HEK293 (cell line): ENCODE measurements around the gene DENND1A.

Experiments
- CTCF ChIA-PET: fragments of 350-600 bp; formaldehyde crosslinking; extraction: SDS; loops from one replicate; lab custom pipeline; 2021; ENCODE audit warnings: antibody characterized with exemption; lab: Yijun Ruan, JAX
- POLR2A ChIA-PET: fragments of 300-600 bp; formaldehyde crosslinking; extraction: SDS; loops from one replicate; lab custom pipeline; 2020; ENCODE audit warnings: antibody characterized with exemption, inconsistent platforms; lab: Yijun Ruan, JAX
- H3K27ac ChIP-seq: fragments of 200-500 bp; sonication (Bioruptor generic); 2 replicates; pipeline ENCODE4 v1.5.1; 2014; ENCODE audit warnings: low read depth, low read length, control low read depth, inconsistent platforms; ENCODE audit errors: extremely low read depth
- H3K36me3 ChIP-seq, 2 experiments: fragments of 200-500 bp in 1 of 2; sonication (Bioruptor generic) in 1 of 2; 1 replicate in 1 of 2; 2 replicates in 1 of 2; pipeline ENCODE4 v1.5.1; 2014 to 2017; ENCODE audit warnings: inconsistent platforms in 2 of 2, low read length in 2 of 2; ENCODE audit not compliant: control insufficient read depth in 2 of 2, insufficient read depth in 1 of 2
- H3K4me1 ChIP-seq: fragments of 200-500 bp; sonication (Bioruptor generic); 2 replicates; pipeline ENCODE4 v1.5.1; 2014; ENCODE audit warnings: mild to moderate bottlenecking, low read length, inconsistent platforms; ENCODE audit not compliant: control insufficient read depth, insufficient read depth
- H3K4me3 ChIP-seq: 2 replicates; pipeline ENCODE4 v1.5.1; 2011; ENCODE audit warnings: low read depth, mild to moderate bottlenecking, control low read depth, low read length, moderate library complexity
- H3K9me3 ChIP-seq: fragments of 200-500 bp; sonication (Bioruptor generic); 2 replicates; pipeline ENCODE4 v1.5.1; 2014; ENCODE audit warnings: low read depth, low read length, inconsistent platforms; ENCODE audit not compliant: control insufficient read depth, insufficient read depth
- BCL11A ChIP-seq: fragments of 450-650 bp; formaldehyde crosslinking; IDR thresholded peaks from 2 replicates; pipeline ENCODE4 v1.5.1; 2016; ENCODE audit warnings: low read depth, missing biosample characterization, missing genetic modification characterization
- BCL11B ChIP-seq: fragments of 450-650 bp; formaldehyde crosslinking; IDR thresholded peaks from 2 replicates; pipeline ENCODE4 v1.5.1; 2016; ENCODE audit warnings: low read depth, missing biosample characterization, missing genetic modification characterization
- EGR2 ChIP-seq: fragments of 450-650 bp; formaldehyde crosslinking; IDR thresholded peaks from 2 replicates; pipeline ENCODE4 v1.5.1; 2016; ENCODE audit warnings: low read depth, missing biosample characterization, missing genetic modification characterization
- KLF1 ChIP-seq: fragments of 450-650 bp; formaldehyde crosslinking; IDR thresholded peaks from 2 replicates; pipeline ENCODE4 v1.5.1; 2016; ENCODE audit warnings: missing biosample characterization, missing genetic modification characterization
- KLF10 ChIP-seq: fragments of 450-650 bp; IDR thresholded peaks from 2 replicates; pipeline ENCODE4 v1.5.1; 2018; ENCODE audit warnings: missing biosample characterization, mild to moderate bottlenecking, missing genetic modification characterization
- KLF8 ChIP-seq: fragments of 450-650 bp; formaldehyde crosslinking; IDR thresholded peaks from 2 replicates; pipeline ENCODE4 v1.5.1; 2016; ENCODE audit warnings: missing biosample characterization, missing genetic modification characterization
- MYNN ChIP-seq: fragments of 450-650 bp; formaldehyde crosslinking; IDR thresholded peaks from 2 replicates; pipeline ENCODE4 v1.5.1; 2016; ENCODE audit warnings: missing biosample characterization, missing genetic modification characterization, borderline replicate concordance
- RBAK ChIP-seq: fragments of 450-650 bp; formaldehyde crosslinking; IDR thresholded peaks from 2 replicates; pipeline ENCODE4 v1.5.1; 2016; ENCODE audit warnings: missing biosample characterization, missing genetic modification characterization
- REPIN1 ChIP-seq: fragments of 450-650 bp; formaldehyde crosslinking; IDR thresholded peaks from 2 replicates; pipeline ENCODE4 v1.5.1; 2017; ENCODE audit warnings: missing biosample characterization, missing genetic modification characterization, low read depth
- SALL2 ChIP-seq: fragments of 450-650 bp; formaldehyde crosslinking; IDR thresholded peaks from 2 replicates; pipeline ENCODE4 v1.5.0; 2017; ENCODE audit warnings: missing biosample characterization, mild to moderate bottlenecking, missing genetic modification characterization, borderline replicate concordance
- SP7 ChIP-seq: fragments of 450-650 bp; formaldehyde crosslinking; IDR thresholded peaks from 2 replicates; pipeline ENCODE4 v1.5.1; 2016; ENCODE audit warnings: missing biosample characterization, missing genetic modification characterization
- ZBTB26 ChIP-seq: fragments of 450-650 bp; formaldehyde crosslinking; optimal IDR thresholded peaks from 2 replicates; pipeline ENCODE3; 2016; ENCODE audit warnings: missing biosample characterization, mild to moderate bottlenecking, missing genetic modification characterization
- ZFP3 ChIP-seq: fragments of 450-650 bp; formaldehyde crosslinking; IDR thresholded peaks from 2 replicates; pipeline ENCODE4 v1.5.1; 2016; ENCODE audit warnings: low read depth, missing biosample characterization, missing genetic modification characterization
- ZNF112 ChIP-seq: fragments of 450-650 bp; formaldehyde crosslinking; IDR thresholded peaks from 2 replicates; pipeline ENCODE4 v1.5.0; 2017; ENCODE audit warnings: missing biosample characterization, missing genetic modification characterization
- ZNF157 ChIP-seq: fragments of 450-650 bp; formaldehyde crosslinking; IDR thresholded peaks from 2 replicates; pipeline ENCODE4 v1.5.1; 2016; ENCODE audit warnings: missing biosample characterization, missing genetic modification characterization
- ZNF223 ChIP-seq: fragments of 450-650 bp; formaldehyde crosslinking; IDR thresholded peaks from 2 replicates; pipeline ENCODE4 v1.5.1; 2016; ENCODE audit warnings: missing biosample characterization, missing genetic modification characterization
- ZNF23 ChIP-seq: fragments of 450-650 bp; formaldehyde crosslinking; IDR thresholded peaks from 2 replicates; pipeline ENCODE4 v1.5.1; 2016; ENCODE audit warnings: missing biosample characterization, missing genetic modification characterization, borderline replicate concordance
- ZNF48 ChIP-seq: fragments of 450-650 bp; formaldehyde crosslinking; IDR thresholded peaks from 2 replicates; pipeline ENCODE4 v1.5.1; 2016; ENCODE audit warnings: missing biosample characterization, missing genetic modification characterization
- ZNF571 ChIP-seq: fragments of 450-650 bp; formaldehyde crosslinking; IDR thresholded peaks from 2 replicates; pipeline ENCODE4 v1.5.0; 2017; ENCODE audit warnings: missing biosample characterization, missing genetic modification characterization
- ZNF596 ChIP-seq: fragments of 450-650 bp; IDR thresholded peaks from 2 replicates; pipeline ENCODE4 v1.5.0; 2018; ENCODE audit warnings: missing biosample characterization, mild to moderate bottlenecking, missing genetic modification characterization, moderate library complexity
- ZNF600 ChIP-seq: fragments of 450-650 bp; formaldehyde crosslinking; IDR thresholded peaks from 2 replicates; pipeline ENCODE4 v1.5.1; 2016; ENCODE audit warnings: missing biosample characterization, missing genetic modification characterization
- ZNF610 ChIP-seq: fragments of 450-650 bp; formaldehyde crosslinking; IDR thresholded peaks from 2 replicates; pipeline ENCODE4 v1.5.1; 2016; ENCODE audit warnings: missing biosample characterization, missing genetic modification characterization, borderline replicate concordance
- ZNF623 ChIP-seq: fragments of 450-650 bp; formaldehyde crosslinking; IDR thresholded peaks from 2 replicates; pipeline ENCODE4 v1.5.1; 2016; ENCODE audit warnings: missing biosample characterization, missing genetic modification characterization
- ZNF707 ChIP-seq: fragments of 450-650 bp; formaldehyde crosslinking; IDR thresholded peaks from 2 replicates; pipeline ENCODE4 v1.5.1; 2016; ENCODE audit warnings: missing biosample characterization, missing genetic modification characterization
- ZNF747 ChIP-seq: fragments of 450-650 bp; formaldehyde crosslinking; IDR thresholded peaks from 2 replicates; pipeline ENCODE4 v1.5.1; 2016; ENCODE audit warnings: missing biosample characterization, missing genetic modification characterization
- ZNF776 ChIP-seq: fragments of 450-650 bp; formaldehyde crosslinking; IDR thresholded peaks from 2 replicates; pipeline ENCODE4 v1.5.0; 2017; ENCODE audit warnings: missing biosample characterization, missing genetic modification characterization, borderline replicate concordance
- ZNF843 ChIP-seq: fragments of 450-650 bp; formaldehyde crosslinking; IDR thresholded peaks from 2 replicates; pipeline ENCODE4 v1.5.1; 2016; ENCODE audit warnings: missing biosample characterization, missing genetic modification characterization
- ZSCAN4 ChIP-seq: fragments of 450-650 bp; formaldehyde crosslinking; IDR thresholded peaks from 2 replicates; pipeline ENCODE4 v1.5.1; 2017; ENCODE audit warnings: missing biosample characterization, missing genetic modification characterization
- TF ChIP-seq, protein P1 (sequence below): IDR thresholded peaks from 2 replicates; pipeline ENCODE4 v1.6.1; 2011; ENCODE audit warnings: mild to moderate bottlenecking, low read depth, low read length, borderline replicate concordance
- TF ChIP-seq, protein P2 (sequence below): fragments of 450-650 bp; formaldehyde crosslinking; IDR thresholded peaks from 2 replicates; pipeline ENCODE4 v1.5.1; 2016; ENCODE audit warnings: missing biosample characterization, missing genetic modification characterization
- TF ChIP-seq, protein P3 (sequence below): fragments of 450-650 bp; IDR thresholded peaks from 2 replicates; pipeline ENCODE4 v1.5.1; 2018; ENCODE audit warnings: missing biosample characterization, mild to moderate bottlenecking, missing genetic modification characterization

The DENND1A gene

DNA sequence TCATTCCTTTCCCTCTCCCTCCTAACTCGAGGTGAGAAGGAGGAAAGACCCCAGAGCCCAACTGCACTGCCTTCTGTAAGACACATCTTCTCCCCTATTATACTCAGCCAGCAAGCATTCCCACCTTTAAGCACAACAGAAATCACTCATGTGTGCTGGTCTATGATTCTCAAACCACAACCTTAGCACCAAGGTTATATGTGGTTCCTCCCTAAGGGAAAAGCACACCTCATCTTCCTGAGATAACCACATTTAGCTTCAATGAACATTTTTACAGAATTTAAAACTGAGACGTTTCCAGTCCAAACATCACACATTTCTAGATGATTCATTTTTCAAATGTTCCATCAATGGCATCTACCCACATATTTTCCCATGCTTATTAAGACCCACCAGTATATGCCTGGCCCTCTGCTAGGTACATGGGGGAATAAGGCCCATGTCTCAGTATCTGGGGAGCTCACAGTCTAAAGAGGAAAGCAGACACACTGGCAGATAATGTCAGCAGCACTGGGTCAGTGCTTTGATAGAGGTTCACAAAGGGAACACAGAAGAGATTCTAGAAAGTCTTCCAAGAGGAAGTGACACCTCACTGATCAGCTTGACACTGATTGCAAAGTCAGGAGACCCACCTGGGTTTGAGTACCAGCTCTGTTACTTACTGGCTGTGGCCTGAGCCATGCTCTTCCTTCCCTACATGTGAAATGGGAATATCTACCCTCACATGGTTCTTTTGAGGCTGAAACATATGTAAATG is 245.4 kb downstream of the DENND1A start:
- peaks cover 11% of the 10 kb centered on the region; the same call in 1 of the 2 replicates for H3K4me1 ChIP-seq
- TF ChIP-seq SALL2 (tag by site-specific recombination) = no peak
- TF ChIP-seq ZNF843 = no peak
- TF ChIP-seq KLF10 = no peak
- TF ChIP-seq SP7 = no peak
- TF ChIP-seq, protein P1, sequence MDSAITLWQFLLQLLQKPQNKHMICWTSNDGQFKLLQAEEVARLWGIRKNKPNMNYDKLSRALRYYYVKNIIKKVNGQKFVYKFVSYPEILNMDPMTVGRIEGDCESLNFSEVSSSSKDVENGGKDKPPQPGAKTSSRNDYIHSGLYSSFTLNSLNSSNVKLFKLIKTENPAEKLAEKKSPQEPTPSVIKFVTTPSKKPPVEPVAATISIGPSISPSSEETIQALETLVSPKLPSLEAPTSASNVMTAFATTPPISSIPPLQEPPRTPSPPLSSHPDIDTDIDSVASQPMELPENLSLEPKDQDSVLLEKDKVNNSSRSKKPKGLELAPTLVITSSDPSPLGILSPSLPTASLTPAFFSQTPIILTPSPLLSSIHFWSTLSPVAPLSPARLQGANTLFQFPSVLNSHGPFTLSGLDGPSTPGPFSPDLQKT = no peak
- TF ChIP-seq ZNF23 (tag by site-specific recombination) = no peak
- TF ChIP-seq MYNN (tag by site-specific recombination) = no peak
- no peak for TF ChIP-seq ZNF776 (tag by site-specific recombination)
- TF ChIP-seq ZNF747 = no peak
- TF ChIP-seq BCL11B (tag by site-specific recombination) = no peak
- TF ChIP-seq, protein P2, sequence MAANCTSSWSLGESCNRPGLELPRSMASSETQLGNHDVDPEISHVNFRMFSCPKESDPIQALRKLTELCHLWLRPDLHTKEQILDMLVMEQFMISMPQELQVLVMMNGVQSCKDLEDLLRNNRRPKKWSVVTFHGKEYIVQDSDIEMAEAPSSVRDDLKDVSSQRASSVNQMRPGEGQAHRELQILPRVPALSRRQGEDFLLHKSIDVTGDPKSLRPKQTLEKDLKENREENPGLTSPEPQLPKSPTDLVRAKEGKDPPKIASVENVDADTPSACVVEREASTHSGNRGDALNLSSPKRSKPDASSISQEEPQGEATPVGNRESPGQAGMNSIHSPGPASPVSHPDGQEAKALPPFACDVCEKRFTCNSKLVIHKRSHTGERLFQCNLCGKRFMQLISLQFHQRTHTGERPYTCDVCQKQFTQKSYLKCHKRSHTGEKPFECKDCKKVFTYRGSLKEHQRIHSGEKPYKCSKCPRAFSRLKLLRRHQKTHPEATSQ = no peak
- TF ChIP-seq ZNF610 (tag by site-specific recombination) = no peak
- no peak for TF ChIP-seq REPIN1 (tag by site-specific recombination)
- no peak for TF ChIP-seq ZNF223
- TF ChIP-seq EGR2 (tag by site-specific recombination) = no peak
- TF ChIP-seq ZNF571 = no peak
- TF ChIP-seq RBAK = no peak
- TF ChIP-seq ZFP3 (tag by site-specific recombination) = no peak
- TF ChIP-seq ZNF600 (tag by site-specific recombination) = no peak
- H3K27ac ChIP-seq = no peak overlapping the region
- CTCF ChIA-PET = interaction anchor here (0.9 kb wide), 1 partner anchor 274 kb away, joined by 3 read pairs; no protein-coding TSS in a partner anchor
- H3K9me3 ChIP-seq = no peaks in the 10 kb centered on the region; the same call in 1 of the 2 replicates
- POLR2A ChIA-PET = no interaction called here
- no peak overlapping the region for H3K4me3 ChIP-seq
- H3K36me3 ChIP-seq = no peaks in the 10 kb centered on the region

DNA sequence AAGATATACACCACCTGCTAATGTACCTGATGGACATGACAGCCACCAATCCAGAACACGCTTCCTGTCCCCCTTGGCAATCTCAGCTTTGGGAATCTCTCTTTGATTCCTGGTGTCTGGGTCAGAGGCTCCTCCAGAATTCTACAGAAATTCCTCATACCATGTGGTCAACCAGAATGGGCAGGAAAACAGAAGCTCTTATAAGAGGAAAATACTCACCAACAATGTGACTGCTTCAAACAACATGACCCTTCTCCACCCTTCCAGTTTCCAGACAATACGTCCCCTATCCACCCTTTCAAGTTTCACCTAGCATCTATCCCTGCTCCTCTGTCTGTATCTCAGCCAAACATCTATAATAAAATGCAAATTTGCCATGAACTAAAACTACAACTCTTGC is 247.2 kb downstream of the DENND1A start:
- Histone ChIP-seq H3K9me3 (no peaks in the 10 kb centered on the region; the same call in 1 of the 2 replicates), H3K27ac (no peak overlapping the region), H3K4me1 (peaks cover 17% of the 10 kb centered on the region), H3K36me3 (no peaks in the 10 kb centered on the region), H3K4me3 (no peak overlapping the region)
- POLR2A ChIA-PET = no interaction called here
- CTCF ChIA-PET = no interaction called here
- no peak for TF ChIP-seq ZBTB26
- no peak for TF ChIP-seq ZNF48 (tag by site-specific recombination)
- no peak for TF ChIP-seq BCL11A (tag by site-specific recombination)
- no peak for TF ChIP-seq ZNF707
- no peak for TF ChIP-seq RBAK
- no peak for TF ChIP-seq ZNF23 (tag by site-specific recombination)
- TF ChIP-seq, protein P3, sequence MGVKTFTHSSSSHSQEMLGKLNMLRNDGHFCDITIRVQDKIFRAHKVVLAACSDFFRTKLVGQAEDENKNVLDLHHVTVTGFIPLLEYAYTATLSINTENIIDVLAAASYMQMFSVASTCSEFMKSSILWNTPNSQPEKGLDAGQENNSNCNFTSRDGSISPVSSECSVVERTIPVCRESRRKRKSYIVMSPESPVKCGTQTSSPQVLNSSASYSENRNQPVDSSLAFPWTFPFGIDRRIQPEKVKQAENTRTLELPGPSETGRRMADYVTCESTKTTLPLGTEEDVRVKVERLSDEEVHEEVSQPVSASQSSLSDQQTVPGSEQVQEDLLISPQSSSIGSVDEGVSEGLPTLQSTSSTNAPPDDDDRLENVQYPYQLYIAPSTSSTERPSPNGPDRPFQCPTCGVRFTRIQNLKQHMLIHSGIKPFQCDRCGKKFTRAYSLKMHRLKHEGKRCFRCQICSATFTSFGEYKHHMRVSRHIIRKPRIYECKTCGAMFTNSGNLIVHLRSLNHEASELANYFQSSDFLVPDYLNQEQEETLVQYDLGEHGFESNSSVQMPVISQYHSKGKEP (tag by site-specific recombination) = no peak
- no peak for TF ChIP-seq ZNF112 (tag by site-specific recombination)
- TF ChIP-seq KLF1 (tag by site-specific recombination) = no peak
- TF ChIP-seq KLF8 (tag by site-specific recombination) = no peak
- TF ChIP-seq ZNF157 = no peak
- TF ChIP-seq ZSCAN4 (tag by site-specific recombination) = no peak
- TF ChIP-seq ZNF596 (tag by site-specific recombination) = no peak
- TF ChIP-seq ZNF623 (tag by site-specific recombination) = no peak
